AG09319 (cell line): ENCODE data around the gene ERC2.

Experiments used
- DNase-seq: peaks from one replicate; pipeline ENCODE4 v3.0.0-alpha.2; 2010; ENCODE audit warnings: low read depth; ENCODE audit errors: extremely low read depth
- TF ChIP-seq, protein P1 (sequence below): IDR thresholded peaks from 2 replicates; pipeline ENCODE4 v1.5.1; 2011; ENCODE audit warnings: low read depth, mild to moderate bottlenecking, inconsistent platforms, low read length, moderate library complexity

Gene ERC2

DNA sequence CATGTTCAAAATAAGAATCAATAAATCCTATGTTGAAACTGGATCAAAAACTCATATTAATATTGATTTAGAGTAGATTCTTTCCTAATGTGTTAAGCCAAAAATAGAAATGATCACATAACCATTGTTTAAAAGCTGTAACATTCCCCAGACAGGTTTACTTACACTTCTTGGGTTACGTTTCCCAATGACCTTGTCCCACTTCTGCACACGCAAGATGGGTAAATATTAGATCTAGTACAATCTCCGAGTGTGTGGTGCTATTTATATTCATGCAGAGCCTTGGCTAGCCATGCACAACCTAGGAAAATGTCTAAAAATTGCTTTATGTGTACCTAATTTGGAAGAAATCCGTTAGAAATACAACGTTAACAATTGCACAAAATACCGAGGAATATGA lies 39.6 kb downstream of the ERC2 start:
- no peak for DNase-seq
- TF ChIP-seq, protein P1, sequence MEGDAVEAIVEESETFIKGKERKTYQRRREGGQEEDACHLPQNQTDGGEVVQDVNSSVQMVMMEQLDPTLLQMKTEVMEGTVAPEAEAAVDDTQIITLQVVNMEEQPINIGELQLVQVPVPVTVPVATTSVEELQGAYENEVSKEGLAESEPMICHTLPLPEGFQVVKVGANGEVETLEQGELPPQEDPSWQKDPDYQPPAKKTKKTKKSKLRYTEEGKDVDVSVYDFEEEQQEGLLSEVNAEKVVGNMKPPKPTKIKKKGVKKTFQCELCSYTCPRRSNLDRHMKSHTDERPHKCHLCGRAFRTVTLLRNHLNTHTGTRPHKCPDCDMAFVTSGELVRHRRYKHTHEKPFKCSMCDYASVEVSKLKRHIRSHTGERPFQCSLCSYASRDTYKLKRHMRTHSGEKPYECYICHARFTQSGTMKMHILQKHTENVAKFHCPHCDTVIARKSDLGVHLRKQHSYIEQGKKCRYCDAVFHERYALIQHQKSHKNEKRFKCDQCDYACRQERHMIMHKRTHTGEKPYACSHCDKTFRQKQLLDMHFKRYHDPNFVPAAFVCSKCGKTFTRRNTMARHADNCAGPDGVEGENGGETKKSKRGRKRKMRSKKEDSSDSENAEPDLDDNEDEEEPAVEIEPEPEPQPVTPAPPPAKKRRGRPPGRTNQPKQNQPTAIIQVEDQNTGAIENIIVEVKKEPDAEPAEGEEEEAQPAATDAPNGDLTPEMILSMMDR = no peak

DNA sequence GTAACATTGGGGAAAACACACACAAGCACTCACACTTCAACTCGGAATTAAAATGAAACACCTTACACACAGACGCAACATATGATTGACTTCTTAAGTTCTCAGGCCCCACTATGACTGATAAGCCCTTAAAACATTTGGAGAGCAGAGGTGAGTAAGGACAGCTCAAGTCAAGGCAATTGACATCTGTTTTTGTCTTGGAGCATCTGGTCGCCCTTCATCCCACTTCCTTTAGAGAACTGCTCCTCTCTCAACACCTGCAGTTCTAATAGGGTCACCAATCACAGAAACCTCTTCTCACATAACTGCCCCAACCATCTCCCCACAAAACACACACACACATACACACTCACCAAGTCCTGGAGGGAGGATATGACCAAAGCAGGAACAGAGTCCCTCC lies 43.4 kb downstream of the ERC2 start:
- DNase-seq = no peak

DNA sequence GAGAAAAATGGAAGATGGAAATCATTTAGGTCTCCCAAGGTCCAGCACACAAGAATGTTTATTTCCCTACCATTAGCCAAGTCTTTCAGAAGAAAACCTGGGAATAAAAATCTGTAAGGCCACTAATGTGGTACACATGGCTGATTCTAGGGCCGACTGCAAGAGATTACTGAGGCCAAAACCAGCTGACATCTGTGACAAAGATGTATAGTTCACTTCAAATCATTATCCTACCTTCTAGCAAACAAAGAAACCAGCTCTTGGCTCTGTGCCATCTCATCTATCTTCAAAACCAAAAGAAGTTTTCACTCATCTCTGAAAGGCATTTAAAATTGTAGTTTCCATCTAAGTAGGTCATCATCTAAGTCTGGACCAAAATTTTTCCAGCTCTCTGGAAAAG lies 43.9 kb downstream of the ERC2 start:
- TF ChIP-seq, protein P1 = no peak
- DNase-seq = no peak

More for the DNA sequence above, 43.4 kb downstream of the ERC2 start:
- TF ChIP-seq, protein P1 = no peak

DNA sequence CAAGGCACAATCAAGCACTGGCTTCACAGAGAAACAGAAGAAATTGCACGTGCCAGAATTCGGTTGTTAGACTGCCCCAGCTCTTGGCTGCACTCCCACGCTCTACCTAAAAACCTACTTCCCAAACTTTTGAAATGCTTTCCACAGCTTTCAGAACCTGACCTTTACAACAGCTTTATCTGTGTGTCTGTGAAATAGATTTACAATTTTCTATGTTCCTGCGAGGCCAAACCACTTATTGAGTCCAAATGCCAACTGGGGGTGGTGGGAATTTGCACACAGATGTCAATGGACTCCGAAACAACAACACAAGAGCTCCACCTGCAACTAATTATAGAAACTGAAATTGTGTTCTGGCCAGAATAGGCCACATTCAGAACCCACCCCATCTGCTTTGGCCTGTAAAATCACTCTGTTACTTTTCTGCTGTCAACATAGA lies 44.6 kb downstream of the ERC2 start:
- no peak for DNase-seq
- TF ChIP-seq, protein P1 = no peak

DNA sequence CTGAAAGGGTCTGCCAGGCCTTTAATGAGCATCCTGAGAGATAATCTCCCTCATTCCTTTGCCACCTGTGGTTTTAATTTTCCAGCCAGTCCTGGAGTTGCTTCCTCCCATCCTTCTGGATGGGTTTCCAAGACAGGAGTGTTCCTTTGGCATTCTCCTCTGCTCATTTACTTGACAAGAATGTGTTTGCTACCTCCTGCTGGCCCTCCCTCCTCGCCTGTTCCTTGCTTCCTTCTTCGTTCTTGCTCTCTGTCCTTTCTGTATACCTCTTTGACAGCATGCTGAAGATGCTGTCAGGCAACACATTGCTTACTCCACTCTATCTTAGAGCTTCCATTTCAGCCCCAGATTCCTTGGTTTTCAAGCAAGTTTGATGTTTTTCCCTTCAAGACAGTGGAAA lies 46.0 kb downstream of the ERC2 start:
- TF ChIP-seq, protein P1 = no peak
- DNase-seq = no peak

DNA sequence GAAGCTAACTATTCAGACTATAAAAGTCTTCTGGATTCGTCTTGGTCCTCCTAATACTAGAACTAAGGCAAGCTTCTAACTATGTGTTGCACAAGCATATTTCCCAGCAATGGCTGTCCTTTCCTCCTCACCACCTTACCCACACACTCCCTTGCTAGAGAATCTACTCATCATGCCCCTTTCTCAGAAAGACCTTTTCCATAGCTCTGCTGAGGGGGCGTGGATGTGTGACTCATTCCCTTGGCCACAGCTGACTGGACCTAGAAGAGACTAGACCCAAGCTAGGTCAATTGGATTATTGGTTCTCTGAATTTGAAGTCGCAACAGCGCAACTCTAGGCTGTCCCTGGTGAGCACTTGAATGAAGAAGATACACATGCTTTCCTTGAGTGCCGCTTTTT lies 47.1 kb downstream of the ERC2 start:
- DNase-seq = no peak
- TF ChIP-seq, protein P1 = no peak

DNA sequence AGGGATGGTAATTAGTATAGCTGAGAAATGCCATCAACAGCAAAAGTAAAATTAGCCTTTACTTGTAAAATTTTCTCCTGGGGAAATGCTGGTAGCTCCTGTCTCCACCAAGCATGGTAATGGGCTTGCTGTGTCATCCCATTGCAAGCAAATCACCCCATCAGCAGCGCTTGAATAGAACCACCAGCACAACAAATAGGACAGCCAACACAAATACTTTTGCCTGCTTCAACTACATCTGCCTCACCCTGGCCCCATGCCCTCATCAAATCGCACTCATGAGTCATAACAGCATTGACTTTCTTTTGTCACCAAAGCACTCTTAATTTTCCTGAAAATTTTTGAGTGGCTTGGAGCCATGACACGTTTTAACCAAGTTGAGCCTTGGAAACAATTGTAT lies 52.6 kb downstream of the ERC2 start:
- no peak for DNase-seq
- TF ChIP-seq, protein P1 = no peak
